Stimulated activated naive CD8-positive, alpha-beta T cell treated with anti-CD3 and anti-CD28 coated beads, Interleukin-15, amount 100 ng/mL, for 72 hours (primary cell): Measurements from ENCODE around the gene TUFT1.
"Not testable (repeated sequence)": the region's sequence is repeated elsewhere in the genome, so short reads cannot be mapped to it uniquely, and the experiment has no call there.

Experiments
- ATAC-seq: fragments of 150-1000 bp; cut with Tn5 transposase; 2 replicates; pipeline ENCODE4 v1.10.0; 2021; ENCODE audit warnings: mild to moderate bottlenecking, moderate library complexity
- DNase-seq, 2 donors: peaks; one replicate each; pipeline ENCODE4 v3.0.0; 2021 to 2022
- H3K27ac Mint-ChIP-seq, 2 donors: one replicate each; pipeline ENCODE4 v1.8.0; 2022; ENCODE audit warnings: mild to moderate bottlenecking in 2 of 2, mixed read lengths in 2 of 2, moderate library complexity in 2 of 2
- H3K27me3 Mint-ChIP-seq: one replicate; pipeline ENCODE4 v1.8.0; 2022; ENCODE audit warnings: mixed read lengths
- H3K4me1 Mint-ChIP-seq: one replicate; pipeline ENCODE4 v1.8.0; 2022; ENCODE audit warnings: mild to moderate bottlenecking, mixed read lengths
- H3K4me3 Mint-ChIP-seq, 2 donors: one replicate each; pipeline ENCODE4 v1.8.0; 2022; ENCODE audit warnings: mild to moderate bottlenecking in 2 of 2, mixed read lengths in 2 of 2, moderate library complexity in 1 of 2
- H3K9me3 Mint-ChIP-seq, 2 donors: one replicate each; pipeline ENCODE4 v1.8.0; 2022; ENCODE audit warnings: mixed read lengths in 2 of 2

The TUFT1 gene

DNA sequence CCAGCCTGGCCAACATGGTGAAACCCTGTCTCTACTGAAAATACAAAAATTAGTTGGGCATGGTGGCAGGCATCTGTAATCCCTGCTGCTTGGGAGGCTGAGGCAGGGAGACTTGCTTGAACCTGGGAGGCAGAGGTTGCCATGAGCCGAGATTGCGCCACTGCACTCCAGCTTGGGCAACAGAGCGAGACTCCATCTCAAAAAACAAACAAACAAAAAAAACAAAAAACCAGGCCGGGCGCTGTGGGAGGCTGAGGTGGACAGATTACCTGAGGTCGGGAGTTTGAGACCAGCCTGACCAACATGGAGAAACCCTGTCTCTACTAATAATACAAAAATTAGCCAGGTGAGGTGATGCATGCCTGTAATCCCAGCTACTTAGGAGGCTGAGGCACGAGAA, 17.7 kb upstream of the TUFT1 start:
- ATAC-seq, H3K27ac Mint-ChIP-seq, H3K27me3 Mint-ChIP-seq, H3K4me3 Mint-ChIP-seq, H3K4me1 Mint-ChIP-seq, DNase-seq, H3K9me3 Mint-ChIP-seq: not testable (repeated sequence)

DNA sequence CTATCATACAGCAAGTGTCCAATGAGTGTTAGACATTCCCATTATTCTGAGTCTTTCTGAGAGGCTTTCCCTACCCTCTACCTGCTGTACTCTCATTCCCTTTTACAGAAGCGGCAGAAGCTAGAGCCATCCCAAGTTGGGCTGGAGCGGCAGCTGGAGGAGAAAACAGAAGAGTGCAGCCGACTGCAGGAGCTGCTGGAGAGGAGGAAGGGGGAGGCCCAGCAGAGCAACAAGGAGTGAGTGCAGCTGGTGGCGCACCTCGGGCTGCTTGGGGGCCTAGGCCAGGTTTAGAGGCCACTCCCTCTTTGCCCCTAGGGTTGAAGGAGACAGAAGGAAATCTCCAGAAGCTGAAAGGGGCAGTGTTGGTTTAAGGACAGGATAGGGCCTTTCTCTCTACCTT, 16.8 kb upstream of the TUFT1 start:
- ATAC-seq (no peak), DNase-seq (no peak)
- Mint-ChIP-seq H3K4me1 (no peaks in the 10 kb centered on the region), H3K27ac (no peak overlapping the region), H3K27me3 (no peaks in the 10 kb centered on the region), H3K9me3 (no peaks in the 10 kb centered on the region), H3K4me3 (no peak overlapping the region)

DNA sequence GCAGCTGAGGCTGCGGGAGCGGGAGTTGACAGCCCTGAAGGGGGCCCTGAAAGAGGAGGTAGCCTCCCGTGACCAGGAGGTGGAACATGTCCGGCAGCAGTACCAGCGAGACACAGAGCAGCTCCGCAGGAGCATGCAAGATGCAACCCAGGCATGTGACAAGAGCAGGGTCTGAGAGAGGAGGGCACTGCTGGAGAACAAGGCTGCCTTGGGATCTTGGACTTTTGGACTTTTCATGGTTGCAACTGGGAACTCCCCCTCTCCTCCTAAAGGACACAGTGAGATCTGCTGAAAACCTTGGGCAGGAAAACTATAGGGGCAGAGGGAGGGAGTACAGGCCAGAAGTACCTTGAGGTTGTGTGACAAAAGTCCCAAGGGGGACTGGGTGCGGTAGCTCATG, 15.4 kb upstream of the TUFT1 start:
- peak overlapping the region in 1 of 2 donors; percentile 23 for H3K27ac Mint-ChIP-seq
- H3K27me3 Mint-ChIP-seq, result no peaks in the 10 kb centered on the region
- ATAC-seq (no peak), DNase-seq (no peak)
- no peaks in the 10 kb centered on the region for H3K9me3 Mint-ChIP-seq
- no peaks in the 10 kb centered on the region for H3K4me1 Mint-ChIP-seq
- no peak overlapping the region for H3K4me3 Mint-ChIP-seq

DNA sequence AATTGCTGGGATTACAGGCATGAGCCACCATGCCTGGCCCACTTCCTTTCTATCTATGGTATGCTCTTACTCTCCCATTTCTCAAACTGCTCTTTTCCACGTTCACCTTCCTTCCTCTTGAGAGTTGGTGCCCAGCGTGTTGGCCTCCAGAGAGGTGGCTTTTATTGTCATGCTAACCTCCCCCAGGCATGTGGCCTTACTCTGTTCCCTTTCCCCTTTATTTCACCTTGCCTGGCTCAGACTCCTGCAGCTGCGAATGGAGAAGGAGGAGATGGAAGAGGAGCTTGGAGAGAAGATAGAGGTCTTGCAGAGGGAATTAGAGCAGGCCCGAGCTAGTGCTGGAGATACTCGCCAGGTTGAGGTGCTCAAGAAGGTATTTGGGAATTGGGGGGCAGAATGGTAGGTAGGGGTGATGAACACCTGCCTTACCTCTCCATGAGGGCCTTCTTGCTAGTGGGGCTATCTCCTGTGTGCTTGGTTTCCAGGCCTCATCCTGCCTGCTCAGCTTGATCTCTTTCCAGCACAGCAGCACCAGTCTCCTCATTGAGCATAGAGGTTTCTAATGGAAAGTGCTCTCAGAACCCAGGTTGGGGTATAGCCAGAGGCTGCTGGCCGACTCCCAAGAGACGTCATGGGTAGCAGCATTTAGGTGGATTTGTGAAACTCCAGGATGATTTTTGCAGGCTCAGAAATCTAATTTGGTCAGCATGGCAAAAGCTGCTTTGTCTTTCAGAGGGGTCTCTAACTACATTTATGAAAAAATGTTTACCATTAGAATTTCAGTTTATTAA, 13.2 kb upstream of the TUFT1 start:
- Mint-ChIP-seq H3K4me1 (no peaks in the 10 kb centered on the region), H3K4me3 (no peak overlapping the region), H3K9me3 (no peaks in the 10 kb centered on the region), H3K27me3 (no peaks in the 10 kb centered on the region), H3K27ac (no peak overlapping the region)
- ATAC-seq, result no peak
- no peak for DNase-seq

DNA sequence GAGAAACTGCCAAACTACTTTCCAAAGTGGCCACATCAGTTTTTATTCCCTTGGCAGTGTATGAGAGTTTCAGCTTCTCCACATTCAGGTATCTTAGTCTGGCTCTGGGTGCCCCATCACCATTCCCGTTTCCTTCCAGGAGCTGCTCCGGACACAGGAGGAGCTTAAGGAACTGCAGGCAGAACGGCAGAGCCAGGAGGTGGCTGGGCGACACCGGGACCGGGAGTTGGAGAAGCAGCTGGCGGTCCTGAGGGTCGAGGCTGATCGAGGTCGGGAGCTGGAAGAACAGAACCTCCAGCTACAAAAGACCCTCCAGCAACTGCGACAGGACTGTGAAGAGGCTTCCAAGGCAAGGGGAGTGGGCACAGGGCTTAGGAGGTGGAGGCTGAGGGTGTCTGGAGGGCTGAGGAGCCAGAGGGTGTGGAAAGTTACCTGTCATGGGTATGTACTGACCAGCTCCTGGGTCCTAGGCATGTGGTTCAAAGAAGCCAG, 10.9 kb upstream of the TUFT1 start:
- no peak overlapping the region for H3K4me3 Mint-ChIP-seq
- ATAC-seq (no peak), DNase-seq (no peak)
- no peaks in the 10 kb centered on the region for H3K9me3 Mint-ChIP-seq
- H3K27ac Mint-ChIP-seq, result peak overlapping the region in 1 of 2 donors; percentile 86
- H3K27me3 Mint-ChIP-seq, result no peaks in the 10 kb centered on the region
- no peaks in the 10 kb centered on the region for H3K4me1 Mint-ChIP-seq

DNA sequence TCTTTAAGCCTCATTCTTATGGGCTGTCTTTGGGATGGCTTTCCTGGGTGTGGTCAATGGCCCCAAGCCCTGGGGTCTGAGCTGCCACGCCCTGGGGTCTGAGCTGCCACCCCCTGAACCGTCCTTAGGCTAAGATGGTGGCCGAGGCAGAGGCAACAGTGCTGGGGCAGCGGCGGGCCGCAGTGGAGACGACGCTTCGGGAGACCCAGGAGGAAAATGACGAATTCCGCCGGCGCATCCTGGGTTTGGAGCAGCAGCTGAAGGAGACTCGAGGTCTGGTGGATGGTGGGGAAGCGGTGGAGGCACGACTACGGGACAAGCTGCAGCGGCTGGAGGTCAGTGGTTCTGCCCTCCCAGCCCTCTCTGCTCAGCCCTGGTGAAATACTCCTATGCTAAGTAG, 10.3 kb upstream of the TUFT1 start:
- no peak for ATAC-seq
- Mint-ChIP-seq H3K27me3 (no peaks in the 10 kb centered on the region), H3K4me3 (no peak overlapping the region), H3K4me1 (no peaks in the 10 kb centered on the region), H3K27ac (peak overlapping the region in 1 of 2 donors; percentile 86), H3K9me3 (no peaks in the 10 kb centered on the region)
- DNase-seq, result no peak

DNA sequence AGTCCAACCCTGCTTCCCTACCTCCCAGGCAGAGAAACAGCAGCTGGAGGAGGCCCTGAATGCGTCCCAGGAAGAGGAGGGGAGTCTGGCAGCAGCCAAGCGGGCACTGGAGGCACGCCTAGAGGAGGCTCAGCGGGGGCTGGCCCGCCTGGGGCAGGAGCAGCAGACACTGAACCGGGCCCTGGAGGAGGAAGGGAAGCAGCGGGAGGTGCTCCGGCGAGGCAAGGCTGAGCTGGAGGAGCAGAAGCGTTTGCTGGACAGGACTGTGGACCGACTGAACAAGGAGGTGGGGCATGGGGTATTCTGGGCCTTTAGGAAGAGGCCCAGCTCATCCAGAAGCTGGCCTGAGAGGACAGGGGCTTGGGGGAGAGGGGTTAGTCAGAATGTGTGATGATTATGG, 9.6 kb upstream of the TUFT1 start:
- Mint-ChIP-seq H3K4me1 (no peaks in the 10 kb centered on the region), H3K4me3 (no peak overlapping the region), H3K9me3 (no peaks in the 10 kb centered on the region), H3K27me3 (no peaks in the 10 kb centered on the region), H3K27ac (peak overlapping the region in 1 of 2 donors; percentile 31)
- no peak for ATAC-seq
- DNase-seq, result no peak

DNA sequence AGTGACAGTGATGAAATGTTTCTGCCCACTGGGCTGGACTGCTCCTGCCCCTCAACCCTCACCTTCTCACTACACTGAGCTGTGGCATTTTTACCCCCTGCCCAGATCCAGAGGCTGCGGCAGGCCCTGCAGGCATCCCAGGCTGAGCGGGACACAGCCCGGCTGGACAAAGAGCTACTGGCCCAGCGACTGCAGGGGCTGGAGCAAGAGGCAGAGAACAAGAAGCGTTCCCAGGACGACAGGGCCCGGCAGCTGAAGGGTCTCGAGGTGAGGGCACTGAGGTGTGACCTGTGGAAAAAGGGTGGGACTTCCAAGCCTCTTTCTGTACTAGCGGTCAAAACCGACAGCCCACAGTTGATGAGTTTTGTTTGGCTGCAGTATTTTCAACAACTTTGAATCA, 6.2 kb upstream of the TUFT1 start:
- Mint-ChIP-seq H3K4me1 (no peaks in the 10 kb centered on the region), H3K27me3 (no peaks in the 10 kb centered on the region), H3K4me3 (no peak overlapping the region), H3K27ac (peak overlapping the region in 1 of 2 donors; percentile 43), H3K9me3 (no peaks in the 10 kb centered on the region)
- ATAC-seq, result no peak
- no peak for DNase-seq

DNA sequence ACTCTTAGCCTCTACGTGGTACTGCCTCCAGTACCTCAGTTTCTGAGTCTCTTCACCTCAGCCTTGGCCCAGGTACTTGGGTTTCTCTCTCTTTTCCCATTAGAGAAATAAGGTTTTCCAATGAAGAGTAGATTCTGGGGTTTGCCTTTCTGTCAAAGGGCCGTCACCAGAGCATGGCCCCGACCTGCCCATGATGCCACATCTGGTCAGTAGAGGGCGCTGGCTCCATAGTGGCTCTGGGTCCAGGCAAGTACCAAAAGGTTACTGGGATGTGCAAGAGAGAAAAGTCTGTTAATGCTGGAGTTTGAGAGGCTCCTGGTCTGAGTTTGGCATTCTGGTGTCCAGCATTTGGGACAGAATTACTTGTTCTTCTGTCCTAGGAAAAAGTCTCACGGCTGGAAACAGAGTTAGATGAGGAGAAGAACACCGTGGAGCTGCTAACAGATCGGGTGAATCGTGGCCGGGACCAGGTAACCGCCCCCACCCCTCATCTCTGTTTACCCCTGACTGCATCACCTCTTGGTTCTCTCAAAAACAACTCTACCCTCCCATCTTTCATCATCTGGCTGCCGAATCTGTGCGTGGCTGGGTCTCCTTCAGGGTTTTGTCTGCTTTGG, 5.3 kb upstream of the TUFT1 start:
- no peaks in the 10 kb centered on the region for H3K9me3 Mint-ChIP-seq
- ATAC-seq (peak; percentile 90), DNase-seq (peak; percentile 74 to 75)
- peak overlapping the region in 1 of 2 donors; percentile 5 for H3K27ac Mint-ChIP-seq
- H3K4me1 Mint-ChIP-seq, result peaks cover 5% of the 10 kb centered on the region
- no peaks in the 10 kb centered on the region for H3K27me3 Mint-ChIP-seq
- no peak overlapping the region for H3K4me3 Mint-ChIP-seq

DNA sequence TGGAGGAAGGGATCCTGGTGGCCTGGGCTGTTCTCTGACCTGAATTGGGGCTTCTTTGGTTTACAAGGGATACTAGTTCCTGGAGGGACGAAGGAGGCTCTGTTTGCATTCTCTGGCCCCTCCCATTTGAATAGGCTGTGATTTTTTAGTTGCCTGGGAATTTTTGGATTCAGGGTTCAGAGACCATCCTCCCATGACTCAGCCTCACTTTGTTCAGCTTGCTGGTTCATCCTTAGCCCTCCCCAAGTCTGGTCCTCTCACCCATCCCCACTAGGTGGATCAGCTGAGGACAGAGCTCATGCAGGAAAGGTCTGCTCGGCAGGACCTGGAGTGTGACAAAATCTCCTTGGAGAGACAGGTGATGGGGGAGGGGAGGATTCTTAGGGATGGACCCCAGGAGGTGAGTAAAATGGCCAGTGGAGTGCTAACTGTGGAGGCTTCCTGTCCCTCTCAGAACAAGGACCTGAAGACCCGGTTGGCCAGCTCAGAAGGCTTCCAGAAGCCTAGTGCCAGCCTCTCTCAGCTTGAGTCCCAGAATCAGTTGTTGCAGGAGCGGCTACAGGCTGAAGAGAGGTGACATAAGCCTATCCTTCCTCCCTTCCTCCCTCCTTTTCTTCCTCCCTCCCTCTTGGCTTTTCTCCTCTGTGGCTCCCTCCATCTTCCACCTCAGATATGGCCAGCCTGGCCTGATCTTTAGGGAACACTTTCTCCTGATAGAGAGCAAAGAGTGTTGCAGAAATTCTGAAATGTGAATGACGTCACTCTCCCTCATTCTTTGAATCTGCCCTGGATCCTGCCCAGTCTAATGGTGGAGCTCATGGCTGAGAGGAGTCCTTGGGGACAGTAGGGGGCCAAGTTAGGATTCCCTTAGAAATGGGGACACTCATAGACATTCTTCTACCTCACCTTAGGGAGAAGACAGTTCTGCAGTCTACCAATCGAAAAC, 4.5 kb upstream of the TUFT1 start:
- ATAC-seq (no peak), DNase-seq (no peak)
- H3K27ac Mint-ChIP-seq, result no peak overlapping the region
- no peaks in the 10 kb centered on the region for H3K9me3 Mint-ChIP-seq
- H3K4me1 Mint-ChIP-seq, result peaks cover 9% of the 10 kb centered on the region
- H3K27me3 Mint-ChIP-seq, result peaks cover under 1% of the 10 kb centered on the region
- no peak overlapping the region for H3K4me3 Mint-ChIP-seq

DNA sequence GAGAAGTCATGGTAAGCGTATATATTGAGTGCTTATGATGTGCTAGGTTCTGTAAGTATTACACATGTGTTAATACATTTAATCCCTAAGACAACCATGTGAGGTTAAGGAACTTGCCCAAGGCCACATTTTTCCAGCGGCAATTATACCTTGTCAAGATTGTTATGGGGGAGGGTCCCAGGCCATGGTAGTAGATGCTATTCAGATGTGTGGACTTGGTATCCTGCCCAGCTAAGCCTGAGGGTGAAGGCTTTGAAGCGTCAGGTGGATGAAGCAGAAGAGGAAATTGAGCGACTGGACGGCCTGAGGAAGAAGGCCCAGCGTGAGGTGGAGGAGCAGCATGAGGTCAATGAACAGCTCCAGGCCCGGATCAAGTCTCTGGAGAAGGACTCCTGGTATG, 3.6 kb upstream of the TUFT1 start:
- ATAC-seq (no peak), DNase-seq (no peak)
- Mint-ChIP-seq H3K4me1 (peaks cover 18% of the 10 kb centered on the region), H3K4me3 (no peak overlapping the region), H3K9me3 (no peaks in the 10 kb centered on the region), H3K27ac (no peak overlapping the region), H3K27me3 (peaks cover 10% of the 10 kb centered on the region)

DNA sequence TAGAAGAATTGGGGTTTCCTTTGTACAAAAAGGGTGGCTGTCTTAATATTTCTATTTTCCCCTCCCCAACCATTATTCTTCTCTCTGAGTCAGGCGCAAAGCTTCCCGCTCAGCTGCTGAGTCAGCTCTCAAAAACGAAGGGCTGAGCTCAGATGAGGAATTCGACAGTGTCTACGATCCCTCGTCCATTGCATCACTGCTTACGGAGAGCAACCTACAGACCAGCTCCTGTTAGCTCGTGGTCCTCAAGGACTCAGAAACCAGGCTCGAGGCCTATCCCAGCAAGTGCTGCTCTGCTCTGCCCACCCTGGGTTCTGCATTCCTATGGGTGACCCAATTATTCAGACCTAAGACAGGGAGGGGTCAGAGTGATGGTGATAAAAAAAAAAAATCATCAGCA, 3.0 kb upstream of the TUFT1 start:
- DNase-seq, result no peak
- ATAC-seq, result no peak

DNA sequence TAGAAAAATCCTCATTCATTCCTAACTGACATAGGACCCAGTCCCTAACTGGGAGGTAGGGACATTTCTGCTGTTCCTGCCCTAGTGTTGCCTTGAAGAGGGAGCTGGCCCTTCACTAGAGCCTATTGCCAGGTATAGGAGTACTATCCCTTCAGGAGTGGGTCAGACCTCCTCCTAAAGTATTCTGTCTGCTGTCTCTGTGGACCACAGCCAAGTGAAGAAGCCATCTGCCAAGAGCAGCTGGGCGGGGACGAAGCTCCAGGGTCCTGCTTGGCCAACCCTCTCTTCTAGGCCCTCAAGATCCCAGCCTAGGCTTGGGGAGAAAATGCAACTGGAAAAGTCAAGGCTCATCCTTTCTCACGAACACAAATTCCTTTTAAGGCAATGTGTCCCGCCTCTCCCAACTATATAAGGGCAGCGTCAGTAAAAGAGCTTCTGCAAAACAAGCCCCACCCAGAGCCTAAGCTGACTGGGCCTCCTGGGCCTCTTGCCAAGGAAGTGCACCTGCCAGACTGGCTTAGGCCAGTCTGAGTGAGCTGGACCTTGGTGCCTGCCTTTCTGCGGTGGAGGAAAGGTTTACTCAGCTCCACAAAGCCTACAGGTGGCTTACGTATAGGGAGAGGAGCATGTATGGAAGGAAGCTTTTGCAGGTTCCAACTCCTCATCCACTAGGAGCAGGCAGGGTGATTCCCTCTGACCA, 638 bp upstream of the TUFT1 start:
- H3K27ac Mint-ChIP-seq, result no peak overlapping the region
- peak overlapping the region; percentile 95 for H3K4me3 Mint-ChIP-seq
- H3K9me3 Mint-ChIP-seq, result no peaks in the 10 kb centered on the region
- H3K4me1 Mint-ChIP-seq, result peaks cover 21% of the 10 kb centered on the region
- peaks cover 25% of the 10 kb centered on the region for H3K27me3 Mint-ChIP-seq
- DNase-seq, result peak; percentile 5 to 26
- ATAC-seq, result peak; percentile 23

More for the DNA sequence above, 3.0 kb upstream of the TUFT1 start:
- peaks cover 16% of the 10 kb centered on the region for H3K27me3 Mint-ChIP-seq
- no peak overlapping the region for H3K27ac Mint-ChIP-seq
- no peak overlapping the region for H3K4me3 Mint-ChIP-seq
- no peaks in the 10 kb centered on the region for H3K9me3 Mint-ChIP-seq
- peaks cover 21% of the 10 kb centered on the region for H3K4me1 Mint-ChIP-seq

DNA sequence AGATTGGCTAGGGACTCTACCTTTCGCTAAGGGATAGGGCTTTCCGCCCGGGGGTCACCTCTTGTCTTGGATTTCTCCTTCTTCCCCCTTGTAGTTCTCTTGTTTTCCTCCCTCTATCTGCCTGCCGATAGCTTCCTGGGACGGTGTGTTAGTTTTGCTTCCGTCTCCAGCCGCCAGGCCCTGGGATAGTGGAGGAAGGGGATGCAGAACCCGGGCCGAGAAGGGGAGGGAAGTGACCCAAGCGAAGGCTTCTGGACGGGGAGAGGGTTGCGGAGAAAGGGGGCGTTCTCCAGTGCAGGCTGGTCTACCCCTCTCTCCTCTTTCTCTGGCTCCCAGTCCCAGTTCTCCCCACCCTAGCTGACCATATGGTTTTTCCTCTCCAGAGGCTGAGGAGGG, 871 bp downstream of the TUFT1 start:
- Mint-ChIP-seq H3K4me1 (peaks cover 21% of the 10 kb centered on the region), H3K27me3 (peaks cover 25% of the 10 kb centered on the region), H3K9me3 (no peaks in the 10 kb centered on the region), H3K4me3 (peak overlapping the region; percentile 95), H3K27ac (peak overlapping the region in 1 of 2 donors; percentile 74)
- ATAC-seq (no peak), DNase-seq (peak in 1 of 2 donors; percentile 10)

DNA sequence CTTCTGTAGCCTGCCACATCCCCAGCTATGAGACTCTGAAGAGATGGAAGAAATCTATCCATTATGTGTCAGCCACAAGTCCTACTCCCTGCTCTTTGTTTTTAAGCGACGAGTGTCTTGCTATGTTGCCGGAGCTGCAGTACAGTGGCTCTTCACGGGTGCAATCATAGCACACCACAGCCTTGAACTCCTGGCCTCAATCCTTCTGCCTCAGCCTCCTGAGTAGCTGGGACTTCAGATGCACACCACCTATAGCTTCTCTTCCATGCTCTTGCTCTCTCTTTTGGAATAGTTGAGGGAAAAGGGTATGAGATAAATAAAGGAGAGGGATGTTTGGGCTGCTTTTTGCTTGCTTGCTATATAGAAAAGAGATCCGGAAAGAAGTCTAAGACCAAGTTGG, 1.6 kb downstream of the TUFT1 start:
- Mint-ChIP-seq H3K9me3 (no peaks in the 10 kb centered on the region), H3K27me3 (peaks cover 25% of the 10 kb centered on the region), H3K4me3 (peak overlapping the region in 1 of 2 donors; percentile 95), H3K4me1 (peaks cover 21% of the 10 kb centered on the region), H3K27ac (no peak overlapping the region)
- ATAC-seq, result no peak
- no peak for DNase-seq
